ENCODE results near the gene ISCA1.

Gene ISCA1

GRCh38 chr9:86222667-86223066 lies 59.7 kb downstream of the ISCA1 start:
- DNase-seq (ENCODE audit: low spot score): no peak

- no peak for DNase-seq (ENCODE audit: low spot score)
These were observed 62.7 kb downstream of the ISCA1 start for GRCh38 chr9:86219606-86220005.

- no peak for DNase-seq (ENCODE audit: low spot score)
These were observed 65.1 kb downstream of the ISCA1 start for GRCh38 chr9:86217076-86217755.

All from hematopoietic multipotent progenitor cell treated with erythropoietin and hydrocortisone succinate and interleukin-3 and kit ligand, for 15 days (in vitro differentiated cells).